Activated T-cell treated with anti-CD3 and anti-CD28 coated beads for 48 hours (primary cell): ENCODE results near the gene ARHGAP40.

Experiments
- DNase-seq: peaks from one replicate; pipeline ENCODE4 v3.0.0-alpha.2; 2020; ENCODE audit warnings: low read depth

Gene ARHGAP40

DNA sequence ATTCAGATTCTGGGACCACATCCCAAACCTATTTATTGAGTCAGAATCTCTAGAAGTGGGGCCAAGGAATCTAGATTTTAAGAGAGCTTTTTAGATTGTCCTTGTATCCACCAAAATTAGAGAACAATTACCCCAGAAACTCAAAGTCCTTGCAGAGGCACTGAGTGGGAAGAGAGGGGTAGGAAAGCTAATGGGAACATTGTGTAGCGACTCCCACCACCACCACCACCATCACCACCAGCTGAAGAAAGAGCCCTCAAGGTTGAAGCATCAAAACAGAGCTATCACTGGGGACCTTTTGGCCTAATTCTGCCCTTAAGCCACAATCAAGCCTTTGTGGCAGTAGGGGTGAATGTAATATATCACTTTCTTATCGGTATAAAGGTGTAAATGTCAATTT is 83.7 kb downstream of the ARHGAP40 start:
- no peak for DNase-seq

DNA sequence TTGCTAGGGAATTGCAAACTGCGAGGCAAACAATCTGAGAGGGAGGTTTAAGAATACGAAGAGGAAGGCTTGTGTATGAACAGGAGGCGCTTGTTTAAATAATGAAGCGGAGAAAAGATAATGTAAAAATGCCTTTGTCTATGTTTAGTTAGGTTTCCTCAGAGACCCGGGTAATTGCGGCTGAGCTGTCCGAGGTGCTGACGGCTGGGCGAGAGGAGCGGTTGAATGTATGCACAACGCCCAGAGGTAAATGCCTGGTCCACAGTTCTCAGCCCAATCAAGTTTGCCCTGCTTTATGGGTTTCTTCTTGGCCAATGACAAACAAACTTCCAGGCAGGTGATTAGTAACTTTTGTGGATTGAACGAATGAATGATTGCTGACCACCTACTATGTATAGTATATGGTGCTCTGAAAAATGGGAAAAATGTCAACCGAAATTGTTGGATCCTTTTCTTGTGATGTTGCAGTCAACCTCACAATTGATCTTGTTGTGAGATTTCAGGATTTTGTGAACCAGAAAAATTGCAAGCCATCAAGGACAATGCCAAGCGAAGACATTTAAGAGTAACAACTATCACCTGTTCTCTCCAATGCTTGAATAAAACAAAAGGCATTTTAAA is 84.4 kb downstream of the ARHGAP40 start:
- peak; percentile 32 for DNase-seq

DNA sequence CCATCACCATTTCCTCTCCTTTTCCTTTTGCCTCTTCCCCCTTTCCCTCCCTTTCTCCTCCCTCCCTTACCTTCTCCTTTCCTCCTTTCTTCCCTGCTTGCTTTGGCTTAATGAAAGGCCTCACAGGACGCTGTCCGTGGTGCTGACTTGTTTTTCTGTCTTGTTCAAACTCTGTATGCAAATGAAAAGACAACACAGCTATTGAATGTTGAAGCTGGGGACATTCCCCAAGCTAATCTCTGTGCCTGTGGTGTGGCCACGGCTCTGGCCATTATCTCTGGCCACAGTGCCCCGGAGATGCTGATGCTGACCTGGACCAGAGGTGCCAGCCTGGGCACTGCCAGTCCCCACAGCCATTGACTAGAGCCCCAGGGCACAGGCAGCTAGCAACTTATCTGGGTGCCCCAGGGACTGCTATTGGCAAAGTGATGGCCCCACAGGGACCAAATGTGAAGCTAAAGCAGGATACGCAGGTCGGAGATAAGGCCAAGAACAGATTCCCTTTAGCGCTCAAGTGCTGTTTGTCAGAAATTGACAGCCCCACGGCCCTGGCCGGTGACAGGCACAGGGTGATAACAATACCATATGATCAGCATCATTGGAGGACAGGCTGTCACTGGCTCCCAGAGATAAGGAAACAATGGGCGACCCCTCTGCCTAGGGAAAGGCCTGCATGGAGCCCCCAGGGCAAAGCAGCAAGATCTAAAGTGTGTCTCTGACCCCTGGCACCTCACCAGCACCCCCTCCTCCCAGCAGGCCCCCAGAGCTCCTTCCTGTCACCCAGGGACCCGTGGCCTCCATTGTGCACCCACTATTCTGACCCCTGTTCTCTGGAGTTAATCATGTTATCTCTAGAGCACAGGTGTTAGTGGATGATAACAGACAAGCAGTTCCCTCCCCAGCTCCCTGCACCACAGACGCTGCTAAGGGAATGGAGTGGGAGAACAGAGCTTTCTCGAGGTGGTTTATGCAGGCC is 91.1 kb downstream of the ARHGAP40 start:
- DNase-seq = peak; percentile 18

DNA sequence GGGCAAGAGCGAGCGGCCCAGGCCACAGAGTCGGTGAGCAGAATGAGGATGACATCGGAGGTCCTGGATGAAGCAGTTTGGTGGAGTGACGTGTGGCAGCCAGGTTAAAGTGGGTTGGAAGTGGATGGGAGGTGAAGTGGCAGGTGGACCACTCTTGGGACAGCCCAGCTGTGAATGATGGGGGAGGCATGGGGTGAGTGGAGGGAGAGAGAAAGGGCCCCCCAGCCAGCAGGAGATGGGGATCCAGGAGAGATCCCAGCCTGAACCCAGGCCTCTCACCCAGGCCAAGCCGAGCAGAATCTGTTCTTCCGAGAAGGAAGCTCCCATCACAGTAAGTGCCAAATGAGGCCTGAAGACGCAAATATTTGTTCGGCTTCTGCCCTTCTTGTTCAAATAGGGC is 95.7 kb downstream of the ARHGAP40 start:
- no peak for DNase-seq

DNA sequence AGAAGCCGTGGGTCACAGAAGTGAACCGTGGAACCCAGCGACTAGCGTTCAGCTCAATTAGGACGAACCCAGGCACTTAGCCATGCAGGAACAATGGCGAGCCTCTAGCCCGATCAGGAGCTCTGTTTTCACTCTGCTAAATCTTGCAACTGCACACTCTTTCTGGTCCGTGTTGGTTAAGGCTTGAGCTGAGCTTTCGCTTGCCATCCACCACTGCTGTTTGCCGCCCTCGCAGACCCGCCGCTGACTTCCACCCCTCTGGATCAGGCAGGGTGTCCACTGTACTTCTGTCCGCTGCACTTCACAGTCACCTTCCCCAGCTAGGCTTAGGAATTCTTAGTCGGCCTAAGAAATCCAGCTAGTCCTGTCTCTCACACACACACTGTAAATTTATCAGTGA is 96.9 kb downstream of the ARHGAP40 start:
- DNase-seq = no peak

DNA sequence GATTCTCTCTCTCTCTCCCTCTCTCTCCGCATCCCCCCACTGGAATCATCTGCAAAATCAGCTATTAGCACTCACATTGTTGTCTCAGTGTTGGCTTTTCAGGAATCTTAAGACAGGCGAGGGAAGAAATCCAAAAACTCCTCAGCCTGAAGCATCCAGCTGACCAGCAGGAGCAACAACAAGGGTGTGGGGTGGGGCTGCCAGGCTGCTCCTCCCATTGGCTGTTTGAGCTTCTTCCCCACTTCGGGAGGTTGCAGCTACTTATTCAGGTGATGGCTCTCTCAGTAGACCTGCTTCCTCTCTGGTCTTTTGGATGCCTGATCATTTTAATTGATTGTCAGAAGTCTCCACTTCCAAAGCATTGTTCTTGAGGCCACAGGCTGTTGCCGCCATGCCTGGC is 98.5 kb downstream of the ARHGAP40 start:
- no peak for DNase-seq
